C1 segment of cervical spinal cord (tissue), 14 donors: ENCODE results near the gene TTC14.
"Not testable (repeated sequence)": the region's sequence is repeated elsewhere in the genome, so short reads cannot be mapped to it uniquely, and the experiment has no call there.

ENCODE experiments used
- DNase-seq, 14 donors: peaks; one replicate each; lab custom pipeline; 2025; lab: John Stamatoyannopoulos, UW

TTC14 gene, protein sequence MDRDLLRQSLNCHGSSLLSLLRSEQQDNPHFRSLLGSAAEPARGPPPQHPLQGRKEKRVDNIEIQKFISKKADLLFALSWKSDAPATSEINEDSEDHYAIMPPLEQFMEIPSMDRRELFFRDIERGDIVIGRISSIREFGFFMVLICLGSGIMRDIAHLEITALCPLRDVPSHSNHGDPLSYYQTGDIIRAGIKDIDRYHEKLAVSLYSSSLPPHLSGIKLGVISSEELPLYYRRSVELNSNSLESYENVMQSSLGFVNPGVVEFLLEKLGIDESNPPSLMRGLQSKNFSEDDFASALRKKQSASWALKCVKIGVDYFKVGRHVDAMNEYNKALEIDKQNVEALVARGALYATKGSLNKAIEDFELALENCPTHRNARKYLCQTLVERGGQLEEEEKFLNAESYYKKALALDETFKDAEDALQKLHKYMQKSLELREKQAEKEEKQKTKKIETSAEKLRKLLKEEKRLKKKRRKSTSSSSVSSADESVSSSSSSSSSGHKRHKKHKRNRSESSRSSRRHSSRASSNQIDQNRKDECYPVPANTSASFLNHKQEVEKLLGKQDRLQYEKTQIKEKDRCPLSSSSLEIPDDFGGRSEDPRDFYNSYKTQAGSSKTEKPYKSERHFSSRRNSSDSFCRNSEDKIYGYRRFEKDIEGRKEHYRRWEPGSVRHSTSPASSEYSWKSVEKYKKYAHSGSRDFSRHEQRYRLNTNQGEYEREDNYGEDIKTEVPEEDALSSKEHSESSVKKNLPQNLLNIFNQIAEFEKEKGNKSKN

DNA sequence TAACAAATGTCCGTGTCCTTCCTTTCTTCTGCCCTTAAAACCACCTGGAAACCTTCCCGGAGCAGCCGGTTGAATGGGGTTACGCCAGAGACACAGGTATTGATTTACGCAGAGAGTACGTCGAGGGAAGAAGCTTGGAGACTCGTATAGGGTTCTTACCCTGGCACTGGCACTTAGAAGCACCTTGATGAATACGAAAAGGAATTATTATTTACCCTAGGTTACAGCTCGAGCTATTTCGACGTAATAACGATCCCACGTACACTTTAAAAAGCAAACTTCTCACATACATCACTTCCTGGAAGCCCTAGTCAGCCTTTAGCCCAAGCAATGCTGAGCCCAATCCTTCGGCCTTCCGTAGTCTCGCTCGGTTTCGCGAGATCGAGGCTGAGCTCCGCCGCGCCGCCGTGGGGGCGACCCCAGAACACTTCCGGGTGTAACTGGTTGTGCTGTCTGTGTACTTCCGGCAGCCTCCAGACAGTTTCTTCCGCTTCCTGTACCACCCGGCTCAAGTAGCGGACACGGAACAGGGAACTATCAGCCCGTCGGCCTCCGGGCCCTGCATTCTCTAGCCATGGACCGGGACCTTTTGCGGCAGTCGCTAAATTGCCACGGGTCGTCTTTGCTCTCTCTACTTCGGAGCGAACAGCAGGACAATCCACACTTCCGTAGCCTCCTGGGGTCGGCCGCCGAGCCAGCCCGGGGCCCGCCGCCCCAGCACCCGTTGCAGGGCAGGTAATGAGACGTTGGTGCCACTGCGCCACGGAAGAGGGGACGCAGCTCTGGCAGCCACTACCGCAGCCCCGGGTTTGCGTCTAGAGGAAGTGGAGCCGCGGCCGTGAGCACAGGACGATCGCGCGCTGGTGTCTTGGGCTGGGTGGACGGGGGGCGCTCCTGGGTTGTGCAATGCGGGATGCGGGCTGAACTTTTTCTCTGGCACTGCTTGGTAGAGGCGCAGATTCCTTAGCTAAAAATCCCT lies at the start of gene TTC14:
Gene TTC14, plus strand, starts transcription at position 476 of the 979 bp plus-strand sequence. Its CDS starts 99 bp downstream, at position 575.
- peak; percentile 38 to 92 (median 87) for DNase-seq

DNA sequence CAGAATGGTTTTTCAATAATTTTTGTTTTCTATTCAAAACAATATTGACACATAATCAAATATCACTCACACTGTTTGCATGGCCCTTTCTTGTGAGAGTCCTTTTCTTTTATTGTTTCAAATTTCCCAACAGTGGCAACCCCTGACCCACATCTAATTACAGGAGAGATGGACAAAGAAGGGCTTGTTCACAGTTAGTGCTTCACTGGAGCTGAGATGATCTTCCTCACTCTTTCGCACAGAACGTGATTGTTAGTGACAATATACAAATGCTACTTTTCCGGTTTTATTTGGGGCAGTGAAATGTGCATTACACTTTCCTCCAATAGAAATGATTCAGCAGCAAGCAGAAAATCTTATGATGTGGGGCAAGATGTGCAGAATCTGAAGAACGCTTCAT lies 38.6 kb upstream of the TTC14 start:
- DNase-seq, result no peak

DNA sequence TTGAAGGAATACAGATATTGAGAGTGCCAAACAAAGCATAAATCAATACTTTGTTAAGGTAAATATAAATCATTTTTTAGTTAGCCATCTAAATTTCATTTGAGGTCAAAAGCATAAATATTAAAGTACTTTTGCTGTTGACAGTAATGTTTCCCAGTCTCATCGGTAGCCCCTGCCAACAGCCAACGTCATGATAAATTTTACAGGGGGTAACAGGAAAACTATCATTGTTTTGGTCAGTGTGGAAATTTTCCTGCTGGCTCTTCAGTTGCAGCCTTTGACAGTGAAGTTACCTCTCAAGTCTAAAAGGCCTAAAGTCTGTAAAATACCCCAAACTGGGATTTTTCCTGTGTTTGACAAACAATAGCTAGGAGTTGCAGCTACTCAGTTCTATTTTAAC lies 37.3 kb upstream of the TTC14 start:
- DNase-seq, result no peak

DNA sequence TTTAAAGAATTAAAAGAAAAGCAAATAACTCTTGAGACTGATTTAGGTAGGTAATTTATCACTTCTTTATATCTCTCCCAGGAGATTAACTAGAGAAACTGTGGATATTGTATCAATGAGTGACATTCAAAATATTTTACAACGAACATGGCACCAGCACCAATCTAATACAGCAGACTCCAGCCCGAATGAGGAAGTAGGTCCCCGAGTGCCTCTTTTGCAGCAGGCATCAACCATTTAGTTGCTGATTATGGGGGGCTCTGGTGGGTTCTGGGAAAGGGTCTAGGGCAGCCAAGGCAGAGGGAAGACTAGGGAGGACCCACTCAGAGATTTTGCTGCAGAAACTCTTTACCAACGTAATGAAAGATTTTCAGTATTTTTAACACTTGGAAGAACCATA lies 31.7 kb upstream of the TTC14 start:
- no peak for DNase-seq

DNA sequence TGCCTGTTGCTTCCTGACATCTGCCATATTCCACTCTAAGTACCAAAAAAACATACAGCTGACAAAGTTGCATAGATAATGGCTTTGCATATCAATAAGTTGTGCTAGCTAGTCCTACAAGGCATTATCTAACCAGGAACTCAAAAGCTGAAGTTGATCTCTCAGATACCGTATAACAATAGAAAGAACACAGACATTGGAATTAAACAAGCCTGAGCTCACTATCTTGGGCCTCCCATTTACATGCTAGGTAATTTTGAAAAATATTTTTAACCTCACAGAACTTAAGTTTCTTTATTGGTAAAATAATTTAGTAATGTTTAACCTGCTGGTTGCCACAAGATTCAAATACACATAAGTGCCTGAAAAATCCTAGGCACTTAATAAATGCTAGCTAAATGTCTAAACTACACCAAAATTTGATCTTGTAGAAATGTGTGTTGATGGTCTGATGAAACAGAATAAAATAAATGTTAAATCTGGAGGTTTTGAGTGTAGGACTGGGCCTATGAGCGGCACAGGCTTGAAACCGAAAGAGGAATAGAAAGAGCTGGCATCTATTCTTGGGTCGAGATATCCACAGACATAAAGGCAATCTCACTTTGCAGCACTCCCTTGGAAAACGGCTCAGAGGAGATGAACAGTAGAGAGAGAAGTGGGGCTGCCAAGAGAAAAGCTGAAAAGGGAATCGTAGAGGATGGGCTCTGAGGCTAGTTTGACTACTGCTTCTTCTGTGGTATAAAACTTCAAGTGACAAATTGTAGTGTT lies 29.9 kb upstream of the TTC14 start:
- no peak for DNase-seq

DNA sequence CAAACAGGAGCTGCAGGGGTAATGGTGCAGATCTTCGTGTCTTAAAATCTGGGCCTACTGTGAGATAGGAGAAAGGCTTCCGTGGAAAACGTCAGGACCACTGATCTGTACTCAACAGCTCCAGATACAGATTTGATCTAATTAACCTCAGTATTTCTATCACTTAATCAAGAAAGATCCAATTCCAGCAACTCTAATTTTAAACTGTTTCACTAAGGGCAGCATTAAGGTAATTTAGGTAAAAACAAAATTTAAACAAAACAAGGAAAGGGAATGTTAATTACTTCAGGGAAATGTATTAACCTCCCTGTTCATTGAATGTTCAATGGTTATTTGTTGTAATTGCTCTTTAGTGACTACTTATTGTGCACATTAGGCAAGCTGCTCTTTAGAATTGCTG lies 26.4 kb upstream of the TTC14 start:
- no peak for DNase-seq

DNA sequence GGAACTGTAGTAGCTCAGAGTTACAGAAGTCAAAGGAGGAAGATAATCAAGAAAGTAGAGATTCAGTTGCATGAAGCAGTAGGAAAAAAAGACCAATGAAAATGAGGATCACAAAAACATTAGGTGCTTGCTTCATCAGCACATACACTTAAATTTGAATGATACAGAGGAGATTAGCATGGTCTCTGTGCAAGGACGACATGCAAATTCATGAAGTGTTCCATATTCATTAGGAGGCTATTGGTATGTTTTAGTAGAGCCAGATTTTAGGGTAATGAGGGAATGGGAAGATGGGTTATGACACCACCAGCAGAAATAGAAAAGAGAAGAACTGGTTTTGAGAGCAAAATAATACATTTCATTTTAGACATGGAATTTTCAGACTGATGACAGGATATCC lies 21.0 kb upstream of the TTC14 start:
- no peak for DNase-seq

DNA sequence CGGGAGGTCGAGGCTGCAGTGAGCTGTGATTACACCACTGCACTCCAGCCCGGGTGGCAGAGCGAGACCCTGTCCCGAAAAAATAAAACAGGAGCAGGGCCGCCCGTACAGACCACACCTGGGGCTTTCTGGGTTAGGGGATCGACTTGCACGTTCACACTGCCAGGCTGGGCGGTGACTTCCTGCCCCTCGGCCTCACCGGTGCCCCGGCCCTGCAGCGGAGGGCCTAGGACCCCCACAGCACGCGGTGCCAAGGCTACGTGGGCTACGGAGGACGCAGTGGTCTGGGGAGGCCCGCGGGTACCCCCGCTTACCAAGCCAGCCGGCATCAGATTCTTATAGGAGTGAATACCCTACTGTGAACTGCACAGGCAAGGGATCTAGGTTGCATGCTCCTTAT lies 11.6 kb upstream of the TTC14 start:
- no peak for DNase-seq

DNA sequence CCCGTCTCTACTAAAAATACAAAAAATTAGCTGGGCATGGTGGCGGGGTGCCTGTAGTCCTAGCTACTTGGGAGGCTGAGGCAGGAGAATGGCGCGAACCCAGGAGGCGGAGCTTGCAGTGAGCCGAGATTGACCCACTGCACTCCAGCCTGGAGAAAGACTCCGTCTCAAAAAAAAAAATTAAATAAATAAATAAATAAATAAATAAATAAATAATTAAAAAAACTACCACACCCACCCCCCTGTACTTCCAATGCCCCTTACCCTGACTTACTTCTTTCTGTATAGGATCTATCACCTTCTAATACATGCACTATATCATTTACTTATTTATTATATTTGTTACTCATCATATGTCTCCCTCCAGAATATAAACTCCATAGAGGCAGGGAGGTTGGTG lies 8.3 kb upstream of the TTC14 start:
- not testable (repeated sequence) for DNase-seq

DNA sequence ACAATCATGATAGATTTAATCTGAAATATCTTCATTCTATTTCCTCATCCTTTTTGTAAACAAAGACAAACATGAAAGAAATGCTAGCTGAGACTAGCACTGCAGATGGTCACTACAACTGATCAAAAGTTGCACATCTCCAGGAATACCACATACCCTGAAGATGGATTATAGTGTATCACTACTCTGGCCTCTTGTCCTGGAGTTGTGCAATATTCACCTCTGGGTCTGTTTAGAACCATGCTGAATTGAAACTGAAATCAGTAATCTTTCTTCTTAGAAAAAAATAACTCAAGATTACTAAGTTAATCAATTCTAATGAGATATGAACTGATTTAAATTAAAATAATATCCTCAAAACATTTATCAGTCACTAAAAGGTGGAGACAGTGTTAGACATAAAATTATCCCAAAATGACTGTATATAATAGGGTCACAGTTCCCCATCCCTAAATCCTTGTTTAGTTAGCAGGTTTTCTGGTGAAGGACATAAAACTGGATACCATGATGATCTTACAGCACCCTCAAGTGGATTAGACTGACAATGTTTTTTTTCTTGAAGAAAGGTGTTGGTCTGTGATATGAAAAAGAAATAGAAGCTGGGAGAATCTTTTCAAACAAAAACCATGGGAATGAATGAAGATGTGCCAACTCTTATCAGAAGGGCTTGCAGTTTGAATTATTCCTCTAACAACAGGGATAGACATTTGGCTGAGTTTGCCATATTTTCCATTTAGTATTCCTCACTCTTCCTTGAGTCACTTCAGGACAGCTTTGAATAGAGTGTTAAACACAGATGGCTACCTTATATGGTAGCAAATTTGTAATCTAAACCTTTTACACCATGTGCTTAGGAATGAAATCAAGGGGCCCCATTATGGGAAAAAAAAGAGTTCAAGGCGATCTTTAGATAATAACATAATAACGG lies 7.1 kb upstream of the TTC14 start:
- DNase-seq, result no peak

DNA sequence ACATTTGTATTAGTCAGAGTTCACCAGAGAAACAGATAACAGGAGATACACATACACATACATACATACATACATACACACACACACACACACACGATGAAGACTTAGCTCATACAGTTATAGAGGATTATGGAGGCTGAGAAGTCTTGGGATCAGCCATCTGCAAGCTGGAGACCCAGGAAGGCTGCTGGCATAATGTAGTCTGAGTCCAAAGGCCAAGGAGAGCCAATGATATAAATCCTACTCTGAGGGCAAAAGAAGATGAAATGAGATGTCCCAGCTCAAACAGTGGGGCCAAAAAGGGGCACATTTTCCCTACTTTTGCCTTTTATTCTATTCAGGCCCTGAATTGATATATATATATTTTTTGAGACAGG lies 6.4 kb upstream of the TTC14 start:
- DNase-seq, result no peak

DNA sequence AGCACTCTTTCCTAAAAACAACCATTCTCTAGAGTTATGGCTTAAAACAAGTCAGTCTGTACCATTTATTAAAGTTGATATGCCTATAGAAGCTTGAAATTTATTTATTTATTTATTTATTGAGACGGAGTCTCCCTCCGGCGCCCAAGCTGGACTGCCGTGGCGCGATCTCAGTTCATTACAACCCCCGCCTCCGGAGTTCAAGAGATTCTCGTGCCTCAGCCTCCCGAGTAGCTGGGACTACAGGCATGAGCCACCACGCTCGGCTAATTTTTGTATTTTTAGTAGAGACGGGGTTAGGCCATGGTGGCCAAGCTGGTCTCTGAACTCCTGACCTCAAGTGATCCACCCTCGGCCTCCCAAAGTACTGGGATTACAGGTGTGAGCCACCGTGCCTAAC lies 1.5 kb upstream of the TTC14 start:
- no peak for DNase-seq

DNA sequence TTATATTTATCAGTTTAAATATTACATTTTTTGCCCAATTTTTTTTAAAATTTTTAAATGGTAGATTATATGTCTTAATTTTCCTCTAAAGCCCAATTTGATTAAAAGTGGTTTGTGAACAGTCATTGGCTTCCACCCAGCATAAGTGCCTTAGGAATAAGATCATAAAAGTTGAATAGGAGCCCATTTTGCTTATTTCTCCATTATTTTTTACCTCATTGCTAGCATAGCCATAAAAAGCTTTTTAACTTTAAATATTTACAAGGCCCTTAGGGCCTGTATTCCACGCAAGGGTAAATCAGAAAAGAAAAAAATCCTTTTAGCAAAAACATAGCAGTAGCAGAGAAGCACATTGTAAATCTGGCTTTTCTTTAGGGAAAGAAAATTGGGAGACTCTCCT lies 9.0 kb downstream of the TTC14 start:
- DNase-seq, result no peak

DNA sequence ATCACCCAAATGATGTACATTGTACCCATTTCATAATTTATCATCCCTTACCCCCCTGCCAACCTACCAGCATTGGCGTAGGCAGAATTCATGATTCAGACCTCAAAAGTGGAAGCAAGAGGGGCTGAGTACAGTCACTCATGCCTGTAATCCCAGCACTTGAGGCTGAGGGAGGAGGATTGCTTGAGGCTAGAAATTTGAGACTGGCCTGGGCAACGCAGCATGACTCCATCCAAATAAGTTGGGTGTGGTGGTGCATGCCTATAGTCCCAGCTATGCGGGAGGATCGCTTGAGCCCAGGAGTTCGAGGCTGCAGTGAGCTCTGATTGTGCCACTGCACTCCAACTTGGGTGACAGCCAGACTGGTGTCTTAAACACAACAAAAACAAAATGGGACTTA lies 10.4 kb downstream of the TTC14 start:
- DNase-seq, result no peak

DNA sequence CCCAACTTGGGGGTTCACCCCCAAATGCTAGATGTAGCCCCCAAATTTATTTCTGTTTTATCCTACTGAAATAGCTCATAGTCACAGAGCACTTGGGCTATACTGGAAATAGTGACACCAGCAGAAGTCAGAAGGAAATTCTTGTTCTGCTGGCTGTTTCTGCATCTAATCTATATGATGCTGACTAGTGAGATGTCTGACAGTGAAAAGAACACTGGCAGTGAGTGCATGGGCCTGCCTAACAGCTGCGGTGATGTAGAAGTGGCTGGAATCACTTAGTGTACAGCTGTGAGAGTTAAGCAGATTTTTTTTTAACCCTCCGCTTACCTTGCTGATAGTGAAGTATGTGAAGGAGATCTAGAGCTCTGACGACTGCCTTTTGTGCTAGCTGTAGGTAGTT lies 14.0 kb downstream of the TTC14 start:
- no peak for DNase-seq

DNA sequence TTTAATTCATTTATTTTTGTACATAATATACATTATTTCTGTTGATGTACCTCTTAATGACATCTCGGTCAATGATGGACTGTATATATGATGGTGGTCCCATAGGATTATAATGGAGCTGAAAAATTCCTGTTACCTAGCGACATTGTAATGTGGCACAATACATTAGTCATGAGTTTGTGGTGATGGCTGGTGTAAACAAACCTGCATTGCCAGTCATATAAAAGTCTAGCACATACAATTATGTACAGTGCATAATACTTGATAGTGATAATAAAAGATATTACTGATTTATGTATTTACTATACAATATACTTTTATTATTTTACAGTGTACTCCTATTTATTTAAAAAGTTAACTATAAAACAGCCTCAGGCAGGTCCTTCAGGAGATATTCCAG lies 15.1 kb downstream of the TTC14 start:
- DNase-seq, result no peak

DNA sequence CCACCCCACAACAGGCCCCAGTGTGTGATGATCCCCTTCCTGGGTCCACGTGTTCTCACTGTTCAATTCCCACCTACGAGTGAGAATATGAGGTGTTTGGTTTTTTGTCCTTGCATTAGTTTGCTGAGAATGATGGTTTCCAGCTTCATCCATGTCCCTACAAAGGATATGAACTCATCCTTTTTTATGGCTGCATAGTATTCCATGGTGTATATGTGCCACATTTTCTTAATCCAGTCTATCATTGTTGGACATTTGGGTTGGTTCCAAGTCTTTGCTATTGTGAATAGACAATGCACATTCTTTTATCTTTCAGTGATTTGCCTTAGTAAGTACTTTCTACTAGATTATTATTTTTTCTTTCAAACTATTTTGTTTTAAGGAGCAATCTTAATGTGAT lies 16.6 kb downstream of the TTC14 start:
- DNase-seq, result not testable (repeated sequence)

DNA sequence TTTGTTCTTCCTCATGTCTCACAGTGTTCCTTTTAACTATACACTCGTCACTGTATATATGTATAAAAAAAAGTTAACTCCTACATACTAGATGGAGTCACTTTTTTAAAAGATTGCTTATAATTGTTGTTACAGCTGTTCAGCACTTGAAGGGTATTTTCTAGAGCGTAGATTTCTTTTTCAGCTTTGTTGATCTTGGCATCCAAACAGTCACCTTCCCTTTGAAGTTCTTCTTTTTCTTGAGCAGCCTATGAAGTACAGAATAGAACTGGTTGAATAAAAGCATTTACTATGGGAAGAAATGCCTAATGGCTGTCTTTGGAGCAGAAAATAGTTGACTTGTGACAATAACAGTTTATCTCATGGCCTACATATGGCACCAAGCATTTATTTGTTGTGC lies 17.8 kb downstream of the TTC14 start:
- no peak for DNase-seq

DNA sequence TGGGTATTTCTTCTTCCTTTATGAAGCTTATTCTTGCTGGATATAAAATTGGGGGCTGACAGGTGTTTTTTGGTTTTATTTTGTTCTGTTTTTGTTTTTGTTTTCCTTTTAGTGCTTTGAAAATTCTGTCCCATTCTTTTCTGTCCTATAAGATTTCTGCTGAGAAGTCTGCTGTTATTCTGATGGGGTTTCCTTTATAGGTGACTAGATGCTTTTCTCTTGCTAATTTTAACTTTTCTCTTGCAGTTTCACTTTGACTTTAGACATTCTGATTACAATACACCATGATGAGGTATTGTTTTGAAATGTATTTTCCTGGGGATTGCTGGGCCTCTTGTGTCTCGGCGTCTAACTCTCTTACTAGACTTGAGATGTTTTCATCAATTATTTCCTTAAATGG lies 22.8 kb downstream of the TTC14 start:
- DNase-seq, result no peak

DNA sequence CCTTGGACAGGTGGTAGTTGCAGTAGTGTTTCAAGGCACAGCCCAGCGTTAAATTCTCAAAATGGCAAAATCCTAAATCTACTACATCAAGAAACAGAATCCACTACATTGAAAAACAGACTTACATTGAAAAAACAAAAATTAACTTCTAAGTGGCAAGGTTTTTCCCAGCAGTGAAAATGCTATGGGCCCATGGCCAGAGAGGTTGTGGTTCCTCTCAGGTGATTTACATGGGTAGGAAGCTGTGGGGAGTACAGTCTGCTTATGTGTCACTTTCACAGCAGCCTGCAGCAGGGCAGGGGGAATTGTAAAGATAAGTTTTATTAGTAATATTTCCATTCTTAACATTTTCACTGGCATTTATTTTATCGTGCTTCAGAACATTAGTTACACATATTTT lies 24.9 kb downstream of the TTC14 start:
- no peak for DNase-seq
